Caco-2 (cell line): ENCODE results near the gene TMEM131L. TPM values are rescaled to one million over a fixed set of nuclear protein-coding genes. Genes with fewer than 3 reads are reported as not detected.

Experiments used
- BruUV-seq: library from RNA; stranded (reverse); fragments of 400-500 nt; replicated peaks from 2 replicates; lab custom pipeline; 2021; lab: Mats Ljungman, UMichigan
- CTCF ChIA-PET: fragments of 300-600 bp; sonication (Branson Sonifier 250); formaldehyde crosslinking; loops from one replicate; lab custom pipeline; 2022; ENCODE audit warnings: antibody characterized with exemption; lab: Charles Lee
- POLR2A ChIA-PET: fragments of 300-600 bp; sonication (Branson Sonifier 250); formaldehyde crosslinking; loops from one replicate; lab custom pipeline; 2022; ENCODE audit warnings: antibody characterized with exemption; lab: Charles Lee
- DNase-seq, 2 experiments: peaks; one replicate each; pipeline versions ENCODE4 v3.0.0 to v3.0.0-alpha.2; 2020 to 2022
- H3K27me3 ChIP-seq: replicated peaks from 2 replicates; pipeline ENCODE4 v1.6.0; 2011; ENCODE audit warnings: low read length; ENCODE audit not compliant: control insufficient read depth, insufficient read depth
- H3K36me3 ChIP-seq: 2 replicates; pipeline ENCODE4 v1.5.1; 2011; ENCODE audit warnings: low read length; ENCODE audit not compliant: control insufficient read depth, insufficient read depth
- H3K4me1 ChIP-seq: fragments of 250-450 bp; sonication (Bioruptor Pico); 2 replicates; pipeline ENCODE4 v1.5.1; 2020; ENCODE audit warnings: mild to moderate bottlenecking
- H3K4me3 ChIP-seq: 2 replicates; pipeline ENCODE4 v1.5.1; 2011; ENCODE audit warnings: low read depth, mild to moderate bottlenecking, control low read depth, low read length
- H3K9me3 ChIP-seq: fragments of 250-450 bp; sonication (Bioruptor Pico); 2 replicates; pipeline ENCODE4 v1.5.1; 2020; ENCODE audit warnings: mild to moderate bottlenecking, moderate library complexity
- H3K27ac Mint-ChIP-seq: one replicate; pipeline ENCODE4 v1.8.0; 2022; ENCODE audit warnings: mixed read lengths; ENCODE audit not compliant: unreplicated experiment
- H3K27me3 Mint-ChIP-seq: one replicate; pipeline ENCODE4 v1.8.0; 2022; ENCODE audit warnings: mixed read lengths; ENCODE audit not compliant: insufficient read depth, unreplicated experiment
- H3K36me3 Mint-ChIP-seq: one replicate; pipeline ENCODE4 v1.8.0; 2022; ENCODE audit warnings: mild to moderate bottlenecking, mixed read lengths; ENCODE audit not compliant: insufficient read depth, unreplicated experiment
- H3K4me1 Mint-ChIP-seq: one replicate; pipeline ENCODE4 v1.8.0; 2022; ENCODE audit warnings: low read depth, mixed read lengths; ENCODE audit not compliant: unreplicated experiment
- H3K4me3 Mint-ChIP-seq: one replicate; pipeline ENCODE4 v1.8.0; 2022; ENCODE audit warnings: mild to moderate bottlenecking, moderate library complexity, mixed read lengths; ENCODE audit not compliant: unreplicated experiment
- H3K9me3 Mint-ChIP-seq: one replicate; pipeline ENCODE4 v1.8.0; 2022; ENCODE audit warnings: mixed read lengths; ENCODE audit not compliant: unreplicated experiment
- CTCF ChIP-seq, 2 experiments: fragments of 200-600 bp in 1 of 2; IDR thresholded peaks; 1 replicate in 1 of 2; 2 replicates in 1 of 2; pipeline versions ENCODE4 v1.5.1 to v1.8.0; 2011 to 2022; ENCODE audit warnings: antibody characterized with exemption in 1 of 2, control low read depth in 1 of 2, inconsistent platforms in 1 of 2, low read depth in 1 of 2, low read length in 1 of 2, mild to moderate bottlenecking in 1 of 2, moderate library complexity in 1 of 2; ENCODE audit not compliant: insufficient read depth in 1 of 2, severe bottlenecking in 1 of 2, unreplicated experiment in 1 of 2
- intact Hi-C: fragments of 100-400 bp; cut with micrococcal nuclease; formaldehyde crosslinking; loops from one replicate; pipeline ENCODE4 v1.10.0; 2022; ENCODE audit not compliant: unreplicated experiment
- total RNA-seq: library from RNA; stranded (reverse); gene quantifications from 2 replicates; pipeline ENCODE4 v1.2.3, GENCODE V29; 2022

The TMEM131L gene
- total RNA-seq, 1 experiment from 2014 or later = 20.8 TPM

GRCh38 chr4:153485860-153486259, 19.7 kb downstream of the TMEM131L start:
- Histone ChIP-seq H3K9me3 (no peaks in the 10 kb centered on the region), H3K36me3 (no peaks in the 10 kb centered on the region), H3K27me3 (no peaks in the 10 kb centered on the region), H3K4me3 (no peak overlapping the region), H3K4me1 (peaks cover 32% of the 10 kb centered on the region)
- no peaks in the 10 kb centered on the region for H3K9me3 Mint-ChIP-seq
- CTCF ChIA-PET = interaction anchor here (0.9 to 2.0 kb wide), 4 partner anchors 20 to 89 kb away, joined by 5 to 21 read pairs (median 10); partner anchors contain the start of gene TMEM131L
- TF ChIP-seq CTCF (IDR thresholded peaks at IDR 0.05; ENCODE audit: insufficient read depth in 1 of 2, low read depth in 1 of 2, low read length in 1 of 2, severe bottlenecking in 1 of 2, unreplicated experiment in 1 of 2) = no peak
- peak overlapping the region; percentile 73 for H3K27ac Mint-ChIP-seq
- H3K4me1 Mint-ChIP-seq = peaks cover 25% of the 10 kb centered on the region
- intact Hi-C loops = loop anchor here (1.0 to 2.0 kb wide), 3 partner anchors 19 to 53 kb away; no protein-coding TSS in a partner anchor
- BruUV-seq = no TSS peak
- no peak for DNase-seq
- POLR2A ChIA-PET = interaction anchor here (1.8 kb wide), 1 partner anchor 20 kb away, joined by 17 read pairs; the partner anchor contains the start of gene TMEM131L
- H3K4me3 Mint-ChIP-seq = peak overlapping the region; percentile 47
- H3K27me3 Mint-ChIP-seq = no peaks in the 10 kb centered on the region
- peaks cover 4% of the 10 kb centered on the region for H3K36me3 Mint-ChIP-seq

- POLR2A ChIA-PET = interaction anchor here (0.6 to 1.8 kb wide), 2 partner anchors 21 to 32 kb away, joined by 3 to 17 read pairs; partner anchors contain the start of gene TMEM131L
- CTCF ChIA-PET = interaction anchor here (0.9 to 2.0 kb wide), 5 partner anchors 20 to 88 kb away, joined by 4 to 21 read pairs (median 5); partner anchors contain the start of gene TMEM131L
Measured at GRCh38 chr4:153486281-153487151, 20.4 kb downstream of the TMEM131L start.

More at GRCh38 chr4:153486281-153487151, 20.4 kb downstream of the TMEM131L start:
- H3K36me3 ChIP-seq = no peaks in the 10 kb centered on the region
- peak overlapping the region; percentile 47 for H3K4me3 Mint-ChIP-seq
- no peak for TF ChIP-seq CTCF (IDR thresholded peaks at IDR 0.05; ENCODE audit: insufficient read depth in 1 of 2, low read depth in 1 of 2, low read length in 1 of 2, severe bottlenecking in 1 of 2, unreplicated experiment in 1 of 2)
- intact Hi-C loops = loop anchor here (1.0 to 2.0 kb wide), 3 partner anchors 19 to 52 kb away; no protein-coding TSS in a partner anchor
- no peak overlapping the region for H3K4me3 ChIP-seq
- peaks cover 25% of the 10 kb centered on the region for H3K4me1 Mint-ChIP-seq
- H3K27me3 Mint-ChIP-seq = no peaks in the 10 kb centered on the region
- peaks cover 32% of the 10 kb centered on the region for H3K4me1 ChIP-seq
- DNase-seq = peak; percentile 71 to 77
- H3K9me3 ChIP-seq = no peaks in the 10 kb centered on the region
- H3K27ac Mint-ChIP-seq = peak overlapping the region; percentile 73
- TSS peak; percentile 87 for BruUV-seq
- no peaks in the 10 kb centered on the region for H3K9me3 Mint-ChIP-seq
- no peaks in the 10 kb centered on the region for H3K36me3 Mint-ChIP-seq
- no peaks in the 10 kb centered on the region for H3K27me3 ChIP-seq
